ENCODE measurements around the gene RFPL2. TPM values are rescaled to one million over a fixed set of nuclear protein-coding genes. Genes with fewer than 3 reads are reported as not detected.

Gene RFPL2
- total and polyA plus RNA-seq, 2 experiments from 2014 or later, result not detected

GRCh38 chr22:32245042-32245441 is 40.2 kb upstream of the RFPL2 start:
- Histone ChIP-seq H3K4me3 (no peak overlapping the region), H3K27me3 (replicated peaks; ENCODE audit: insufficient read depth) (peaks cover 3% of the 10 kb centered on the region; the same call in 1 of the 2 replicates), H3K27ac (no peak overlapping the region), H3K79me2 (ENCODE audit: insufficient read depth) (no peaks in the 10 kb centered on the region), H2AFZ (no peak overlapping the region), H3K9ac (no peak overlapping the region), H3K4me2 (ENCODE audit: unreplicated experiment) (no peak overlapping the region), H4K20me1 (ENCODE audit: insufficient read depth) (no peaks in the 10 kb centered on the region), H3K36me3 (ENCODE audit: low read depth) (no peaks in the 10 kb centered on the region), H3K4me1 (ENCODE audit: insufficient read depth) (no peaks in the 10 kb centered on the region), H3F3A (ENCODE audit: insufficient read depth) (no peaks in the 10 kb centered on the region), H3K9me2 (ENCODE audit: insufficient read depth) (no peaks in the 10 kb centered on the region), H3K9me3 (ENCODE audit: low read depth) (no peaks in the 10 kb centered on the region)
- DNase-seq, result no peak
- in situ Hi-C loops (cut with MboI), result no loop called here
- WGBS, 2 experiments (ENCODE audit: low coverage in 1 of 2, low lambda C conversion rate in 2 of 2, missing lambda C conversion rate in 2 of 2), result 50 to 53% methylated on average over 3 of the region's 3 CpGs
- TF ChIP-seq EZH2 (IDR thresholded peaks at IDR 0.05; ENCODE audit: insufficient read depth, poor library complexity, severe bottlenecking) (no peak), EZH2phosphoT487 (IDR thresholded peaks at IDR 0.05; ENCODE audit: insufficient read depth, low read depth) (no peak)

DNA sequence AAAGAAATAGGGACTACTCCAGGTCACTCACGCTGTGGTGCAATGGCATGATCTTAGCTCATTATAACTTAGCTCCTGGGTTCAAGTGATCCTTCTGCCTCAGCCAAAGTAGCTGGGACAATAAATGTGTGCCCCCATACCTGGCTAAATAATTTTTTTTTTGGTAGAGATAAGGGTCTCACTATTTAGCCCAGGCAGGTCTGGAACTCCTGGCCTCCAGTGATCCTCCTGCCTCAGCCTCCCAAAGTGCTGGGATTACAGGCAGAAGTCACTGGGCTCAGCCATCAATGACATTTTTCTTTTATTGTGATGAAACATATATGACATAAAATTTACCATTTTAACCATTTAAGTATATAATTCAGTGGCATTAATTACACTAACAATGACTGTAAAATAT is 39.7 kb upstream of the RFPL2 start:
- no peaks in the 10 kb centered on the region for H3K4me1 ChIP-seq (ENCODE audit: insufficient read depth)
- 23 to 53% methylated on average over 1 of the region's 1 CpG for WGBS, 2 experiments (ENCODE audit: low coverage in 1 of 2, low lambda C conversion rate in 2 of 2, missing lambda C conversion rate in 2 of 2)
- TF ChIP-seq EZH2phosphoT487 (IDR thresholded peaks at IDR 0.05; ENCODE audit: insufficient read depth, low read depth), result no peak
- no peak for TF ChIP-seq EZH2 (IDR thresholded peaks at IDR 0.05; ENCODE audit: insufficient read depth, poor library complexity, severe bottlenecking)
- H3F3A ChIP-seq (ENCODE audit: insufficient read depth), result no peaks in the 10 kb centered on the region
- H3K27ac ChIP-seq, result no peak overlapping the region
- H3K9me3 ChIP-seq (ENCODE audit: low read depth), result no peaks in the 10 kb centered on the region
- H3K36me3 ChIP-seq (ENCODE audit: low read depth), result no peaks in the 10 kb centered on the region
- H4K20me1 ChIP-seq (ENCODE audit: insufficient read depth), result no peaks in the 10 kb centered on the region
- in situ Hi-C loops (cut with MboI), result no loop called here
- H3K9ac ChIP-seq, result no peak overlapping the region
- peaks cover 3% of the 10 kb centered on the region; the same call in 1 of the 2 replicates for H3K27me3 ChIP-seq (replicated peaks; ENCODE audit: insufficient read depth)
- no peak overlapping the region for H3K4me3 ChIP-seq
- no peaks in the 10 kb centered on the region for H3K79me2 ChIP-seq (ENCODE audit: insufficient read depth)
- DNase-seq, result no peak
- no peaks in the 10 kb centered on the region for H3K9me2 ChIP-seq (ENCODE audit: insufficient read depth)
- H2AFZ ChIP-seq, result no peak overlapping the region
- no peak overlapping the region for H3K4me2 ChIP-seq (ENCODE audit: unreplicated experiment)

- H3F3A ChIP-seq (ENCODE audit: insufficient read depth), result no peaks in the 10 kb centered on the region
- no peaks in the 10 kb centered on the region for H3K9me2 ChIP-seq (ENCODE audit: insufficient read depth)
- no peaks in the 10 kb centered on the region for H3K36me3 ChIP-seq (ENCODE audit: low read depth)
- H3K9me3 ChIP-seq (ENCODE audit: low read depth), result no peaks in the 10 kb centered on the region
- H4K20me1 ChIP-seq (ENCODE audit: insufficient read depth), result no peaks in the 10 kb centered on the region
- DNase-seq, result no peak
- in situ Hi-C loops (cut with MboI), result no loop called here
- H3K4me3 ChIP-seq, result no peak overlapping the region
- TF ChIP-seq EZH2 (IDR thresholded peaks at IDR 0.05; ENCODE audit: insufficient read depth, poor library complexity, severe bottlenecking), result no peak
- no peak for TF ChIP-seq EZH2phosphoT487 (IDR thresholded peaks at IDR 0.05; ENCODE audit: insufficient read depth, low read depth)
- H3K4me1 ChIP-seq (ENCODE audit: insufficient read depth), result no peaks in the 10 kb centered on the region
- no peak overlapping the region for H2AFZ ChIP-seq
- no peak overlapping the region for H3K9ac ChIP-seq
- no peaks in the 10 kb centered on the region for H3K79me2 ChIP-seq (ENCODE audit: insufficient read depth)
- WGBS, 2 experiments (ENCODE audit: low coverage in 1 of 2, low lambda C conversion rate in 2 of 2, missing lambda C conversion rate in 2 of 2), result 3 to 6% methylated on average over 2 of the region's 2 CpGs
- peaks cover 8% of the 10 kb centered on the region for H3K27me3 ChIP-seq (replicated peaks; ENCODE audit: insufficient read depth)
- H3K4me2 ChIP-seq (ENCODE audit: unreplicated experiment), result no peak overlapping the region
- no peak overlapping the region for H3K27ac ChIP-seq
These were observed 35.6 kb upstream of the RFPL2 start for GRCh38 chr22:32240461-32240860.

GRCh38 chr22:32237906-32238305 is 33.0 kb upstream of the RFPL2 start:
- no peak overlapping the region for H3K27ac ChIP-seq
- H3K36me3 ChIP-seq (ENCODE audit: low read depth), result no peaks in the 10 kb centered on the region
- H4K20me1 ChIP-seq (ENCODE audit: insufficient read depth), result no peaks in the 10 kb centered on the region
- WGBS, 2 experiments (ENCODE audit: low coverage in 1 of 2, low lambda C conversion rate in 2 of 2, missing lambda C conversion rate in 2 of 2), result 73 to 76% methylated on average over 1 of the region's 1 CpG
- H3K79me2 ChIP-seq (ENCODE audit: insufficient read depth), result no peaks in the 10 kb centered on the region
- peaks cover 8% of the 10 kb centered on the region; the same call in 1 of the 2 replicates for H3K27me3 ChIP-seq (replicated peaks; ENCODE audit: insufficient read depth)
- H3K9ac ChIP-seq, result no peak overlapping the region
- no peaks in the 10 kb centered on the region for H3K9me2 ChIP-seq (ENCODE audit: insufficient read depth)
- in situ Hi-C loops (cut with MboI), result no loop called here
- no peak overlapping the region for H2AFZ ChIP-seq
- no peak for DNase-seq
- H3K4me1 ChIP-seq (ENCODE audit: insufficient read depth), result no peaks in the 10 kb centered on the region
- H3F3A ChIP-seq (ENCODE audit: insufficient read depth), result no peaks in the 10 kb centered on the region
- no peak for TF ChIP-seq EZH2 (IDR thresholded peaks at IDR 0.05; ENCODE audit: insufficient read depth, poor library complexity, severe bottlenecking)
- no peak for TF ChIP-seq EZH2phosphoT487 (IDR thresholded peaks at IDR 0.05; ENCODE audit: insufficient read depth, low read depth)
- H3K9me3 ChIP-seq (ENCODE audit: low read depth), result no peaks in the 10 kb centered on the region
- no peak overlapping the region for H3K4me2 ChIP-seq (ENCODE audit: unreplicated experiment)
- no peak overlapping the region for H3K4me3 ChIP-seq

GRCh38 chr22:32236970-32237369 is 32.1 kb upstream of the RFPL2 start:
- Histone ChIP-seq H3K4me1 (ENCODE audit: insufficient read depth) (no peaks in the 10 kb centered on the region), H3K79me2 (ENCODE audit: insufficient read depth) (no peaks in the 10 kb centered on the region), H3K4me3 (no peak overlapping the region), H3K36me3 (ENCODE audit: low read depth) (no peaks in the 10 kb centered on the region), H4K20me1 (ENCODE audit: insufficient read depth) (no peaks in the 10 kb centered on the region), H3K27me3 (replicated peaks; ENCODE audit: insufficient read depth) (peaks cover 8% of the 10 kb centered on the region; the same call in 1 of the 2 replicates), H3K9me3 (ENCODE audit: low read depth) (no peaks in the 10 kb centered on the region), H2AFZ (no peak overlapping the region), H3F3A (ENCODE audit: insufficient read depth) (no peaks in the 10 kb centered on the region), H3K9ac (no peak overlapping the region), H3K9me2 (ENCODE audit: insufficient read depth) (no peaks in the 10 kb centered on the region), H3K27ac (no peak overlapping the region), H3K4me2 (ENCODE audit: unreplicated experiment) (no peak overlapping the region)
- in situ Hi-C loops (cut with MboI), result no loop called here
- no peak for DNase-seq
- WGBS, 2 experiments (ENCODE audit: low coverage in 1 of 2, low lambda C conversion rate in 2 of 2, missing lambda C conversion rate in 2 of 2), result 16 to 21% methylated on average over 8 of the region's 8 CpGs
- TF ChIP-seq EZH2phosphoT487 (IDR thresholded peaks at IDR 0.05; ENCODE audit: insufficient read depth, low read depth), result no peak
- TF ChIP-seq EZH2 (IDR thresholded peaks at IDR 0.05; ENCODE audit: insufficient read depth, poor library complexity, severe bottlenecking), result no peak
